Liver (tissue), 9 donors: ENCODE data around the gene LSM3. TPM values are rescaled to one million over a fixed set of nuclear protein-coding genes. Genes with fewer than 3 reads are reported as not detected.

Experiments used
- DNase-seq: peaks from one replicate; pipeline ENCODE4 v3.0.0-alpha.2; 2017; ENCODE audit warnings: low spot score
- H3K27ac ChIP-seq, 2 donors: one replicate each; pipeline ENCODE4 v1.7.0; 2013; ENCODE audit warnings: inconsistent platforms in 2 of 2, low read length in 2 of 2, control low read depth in 1 of 2, low read depth in 1 of 2, mild to moderate bottlenecking in 1 of 2
- H3K27me3 ChIP-seq, 4 donors: one replicate each; pipeline versions ENCODE4 v1.6.1 to v1.7.0; 2013; ENCODE audit warnings: low read length in 3 of 4, inconsistent platforms in 1 of 4, mild to moderate bottlenecking in 1 of 4, moderate library complexity in 1 of 4; ENCODE audit not compliant: control insufficient read depth in 4 of 4, insufficient read depth in 4 of 4
- H3K36me3 ChIP-seq, 4 donors: one replicate each; pipeline versions ENCODE4 v1.6.1 to v1.7.0; 2013; ENCODE audit warnings: low read length in 3 of 4, mild to moderate bottlenecking in 3 of 4, low read depth in 1 of 4, moderate library complexity in 1 of 4; ENCODE audit not compliant: control insufficient read depth in 4 of 4, insufficient read depth in 3 of 4
- H3K4me1 ChIP-seq, 4 donors: one replicate each; pipeline versions ENCODE4 v1.6.1 to v1.7.0; 2013; ENCODE audit warnings: low read length in 3 of 4, mild to moderate bottlenecking in 3 of 4, moderate library complexity in 1 of 4; ENCODE audit not compliant: control insufficient read depth in 4 of 4, insufficient read depth in 4 of 4
- H3K4me3 ChIP-seq, 3 donors: one replicate each; pipeline versions ENCODE4 v1.6.1 to v1.7.0; 2013; ENCODE audit warnings: low read length in 3 of 3, control low read depth in 1 of 3, low read depth in 1 of 3, mild to moderate bottlenecking in 1 of 3
- H3K9ac ChIP-seq, 2 donors: one replicate each; pipeline ENCODE4 v1.7.0; 2013; ENCODE audit warnings: low read length in 2 of 2, mild to moderate bottlenecking in 2 of 2, moderate library complexity in 2 of 2, control low read depth in 1 of 2, low read depth in 1 of 2
- H3K9me3 ChIP-seq, 4 donors: one replicate each; pipeline versions ENCODE4 v1.6.1 to v1.7.0; 2013; ENCODE audit warnings: low read length in 3 of 4; ENCODE audit not compliant: control insufficient read depth in 4 of 4
- ATF3 ChIP-seq: IDR thresholded peaks from 2 replicates; pipeline ENCODE4 v1.6.1; 2016; ENCODE audit warnings: antibody characterized with exemption
- CTCF ChIP-seq: fragments of 150-350 bp; IDR thresholded peaks from 2 replicates; pipeline ENCODE4 v1.5.1; 2017; ENCODE audit warnings: improper control_type of control experiment, low read depth, low read length; ENCODE audit not compliant: missing input control
- EGR1 ChIP-seq, 2 donors: IDR thresholded peaks; 2 replicates each; pipeline ENCODE4 v1.6.1; 2016 to 2018; ENCODE audit warnings: antibody characterized with exemption in 2 of 2, low read depth in 2 of 2
- FOXA2 ChIP-seq: IDR thresholded peaks from 2 replicates; pipeline ENCODE4 v1.6.1; 2016; ENCODE audit warnings: antibody characterized with exemption
- GABPA ChIP-seq, 2 donors: IDR thresholded peaks in 1 of 2; conservative IDR thresholded peaks in 1 of 2; 2 replicates each; pipeline ENCODE4 v1.6.1; 2016; ENCODE audit warnings: antibody characterized with exemption in 2 of 2, mild to moderate bottlenecking in 1 of 2, moderate library complexity in 1 of 2
- HNF4A ChIP-seq, 2 donors: conservative IDR thresholded peaks; 2 replicates each; pipeline ENCODE4 v1.6.1; 2016; ENCODE audit warnings: antibody characterized with exemption in 2 of 2, mild to moderate bottlenecking in 2 of 2
- HNF4G ChIP-seq: IDR thresholded peaks from 2 replicates; pipeline ENCODE4 v1.6.1; 2016; ENCODE audit warnings: antibody characterized with exemption
- JUND ChIP-seq, 2 donors: IDR thresholded peaks; 2 replicates each; pipeline ENCODE4 v1.6.1; 2016; ENCODE audit warnings: antibody characterized with exemption in 2 of 2
- NR2F2 ChIP-seq: IDR thresholded peaks from 2 replicates; pipeline ENCODE4 v1.6.1; 2016; ENCODE audit warnings: antibody characterized with exemption
- RAD21 ChIP-seq, 2 donors: IDR thresholded peaks; 2 replicates each; pipeline ENCODE4 v1.6.1; 2016; ENCODE audit warnings: antibody characterized with exemption in 2 of 2, mild to moderate bottlenecking in 2 of 2
- RXRA ChIP-seq, 2 donors: IDR thresholded peaks; 2 replicates each; pipeline ENCODE4 v1.6.1; 2017 to 2018; ENCODE audit warnings: antibody characterized with exemption in 2 of 2, mild to moderate bottlenecking in 1 of 2
- SP1 ChIP-seq: IDR thresholded peaks from 2 replicates; pipeline ENCODE4 v1.6.1; 2018; ENCODE audit warnings: antibody characterized with exemption, mild to moderate bottlenecking
- TAF1 ChIP-seq: conservative IDR thresholded peaks from 2 replicates; pipeline ENCODE4 v1.6.1; 2016; ENCODE audit warnings: antibody characterized with exemption, mild to moderate bottlenecking
- YY1 ChIP-seq: IDR thresholded peaks from 2 replicates; pipeline ENCODE4 v1.6.1; 2016; ENCODE audit warnings: antibody characterized with exemption, mild to moderate bottlenecking
- ZBTB33 ChIP-seq: IDR thresholded peaks from 2 replicates; pipeline ENCODE4 v1.6.1; 2016; ENCODE audit warnings: antibody characterized with exemption
- WGBS: extraction: QIAGEN DNeasy Blood & Tissue Kit; methylation state at CpG from one replicate; pipeline ENCODE4 v1.1.7; 2013; 5-methylcytosine and 5-hydroxymethylcytosine counted together
- polyA plus RNA-seq, 2 donors: library from polyadenylated mRNA; stranded (reverse) in 1 of 2; unstranded in 1 of 2; fragments of 200-250 nt in 1 of 2; fragments of >200 nt in 1 of 2; fragmentation: Nextera tagmentation in 1 of 2; extraction: Ambion mirVana in 1 of 2; gene quantifications; one replicate each; pipeline versions ENCODE4 v1.2.1 to v1.2.3, GENCODE V29; 2013 to 2015
- total RNA-seq, 2 donors: library from RNA; depleted of rRNA; stranded (reverse); fragments of >200 nt; gene quantifications; one replicate each; pipeline ENCODE4 v1.2.3, GENCODE V29; 2014
- TF ChIP-seq, protein P1 (sequence below): IDR thresholded peaks from 2 replicates; pipeline ENCODE4 v1.6.1; 2016; ENCODE audit warnings: antibody characterized with exemption
- TF ChIP-seq, protein P2 (sequence below): IDR thresholded peaks from 2 replicates; pipeline ENCODE4 v1.6.1; 2016; ENCODE audit warnings: antibody characterized with exemption, mild to moderate bottlenecking
- donor health status: healthy.
- donor health status: healthy.
- donor health status: healthy.
- donor health status: healthy.
- donor health status: healthy.

The LSM3 gene
- total and polyA plus RNA-seq, 4 donors: 3.7 to 17.0 (median 5.0) TPM

- no peak overlapping the region for H3K4me3 ChIP-seq
- H3K27ac ChIP-seq: peak overlapping the region; percentile 79 to 84
- peaks cover 17 to 56% (median 50%) of the 10 kb centered on the region in 4 donors for H3K4me1 ChIP-seq
- no peaks in the 10 kb centered on the region for H3K9me3 ChIP-seq
- 95% methylated on average over 9 of the region's 9 CpGs for WGBS
- peak overlapping the region in 1 of 2 donors; percentile 56 for H3K9ac ChIP-seq
- no peak for DNase-seq
- H3K27me3 ChIP-seq: no peaks in the 10 kb centered on the region
- TF ChIP-seq SP1: no peak
- TF ChIP-seq, protein P1, sequence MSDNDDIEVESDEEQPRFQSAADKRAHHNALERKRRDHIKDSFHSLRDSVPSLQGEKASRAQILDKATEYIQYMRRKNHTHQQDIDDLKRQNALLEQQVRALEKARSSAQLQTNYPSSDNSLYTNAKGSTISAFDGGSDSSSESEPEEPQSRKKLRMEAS: no peak
- no peak for TF ChIP-seq RXRA (IDR thresholded peaks at IDR 0.05)
- no peak for TF ChIP-seq GABPA (IDR thresholded peaks at IDR 0.05 in 1 of 2, conservative IDR thresholded peaks at IDR 0.05 in 1 of 2)
- no peak for TF ChIP-seq HNF4A (conservative IDR thresholded peaks at IDR 0.05)
- TF ChIP-seq CTCF: no peak
- TF ChIP-seq FOXA2: no peak
- TF ChIP-seq RAD21 (IDR thresholded peaks at IDR 0.05): no peak
- TF ChIP-seq ATF3: no peak
- no peak for TF ChIP-seq JUND (IDR thresholded peaks at IDR 0.05)
- no peak for TF ChIP-seq NR2F2
- TF ChIP-seq EGR1 (IDR thresholded peaks at IDR 0.05; ENCODE audit: low read depth in 2 of 2): no peak
- no peak for TF ChIP-seq ZBTB33
- TF ChIP-seq YY1: no peak
- TF ChIP-seq TAF1: no peak
- H3K36me3 ChIP-seq: peaks cover 3 to 23% (median 18%) of the 10 kb centered on the region in 4 donors
Observed at GRCh38 chr3:14145236-14145635, 33.4 kb upstream of the LSM3 start.

- peak overlapping the region in 1 of 2 donors; percentile 79 for H3K27ac ChIP-seq
- no peak overlapping the region for H3K4me3 ChIP-seq
- WGBS: 91% methylated on average over 10 of the region's 10 CpGs
- H3K4me1 ChIP-seq: peaks cover 12 to 51% (median 44%) of the 10 kb centered on the region in 4 donors
- H3K36me3 ChIP-seq: peaks cover 3 to 26% (median 18%) of the 10 kb centered on the region in 4 donors
- no peaks in the 10 kb centered on the region for H3K9me3 ChIP-seq
- TF ChIP-seq JUND (IDR thresholded peaks at IDR 0.05): no peak
- TF ChIP-seq YY1: no peak
- no peak for TF ChIP-seq CTCF
- no peak for TF ChIP-seq TAF1
- TF ChIP-seq RAD21 (IDR thresholded peaks at IDR 0.05): no peak
- no peak for TF ChIP-seq EGR1 (IDR thresholded peaks at IDR 0.05; ENCODE audit: low read depth in 2 of 2)
- no peak for TF ChIP-seq HNF4G
- TF ChIP-seq HNF4A (conservative IDR thresholded peaks at IDR 0.05): no peak
- TF ChIP-seq, protein P2, sequence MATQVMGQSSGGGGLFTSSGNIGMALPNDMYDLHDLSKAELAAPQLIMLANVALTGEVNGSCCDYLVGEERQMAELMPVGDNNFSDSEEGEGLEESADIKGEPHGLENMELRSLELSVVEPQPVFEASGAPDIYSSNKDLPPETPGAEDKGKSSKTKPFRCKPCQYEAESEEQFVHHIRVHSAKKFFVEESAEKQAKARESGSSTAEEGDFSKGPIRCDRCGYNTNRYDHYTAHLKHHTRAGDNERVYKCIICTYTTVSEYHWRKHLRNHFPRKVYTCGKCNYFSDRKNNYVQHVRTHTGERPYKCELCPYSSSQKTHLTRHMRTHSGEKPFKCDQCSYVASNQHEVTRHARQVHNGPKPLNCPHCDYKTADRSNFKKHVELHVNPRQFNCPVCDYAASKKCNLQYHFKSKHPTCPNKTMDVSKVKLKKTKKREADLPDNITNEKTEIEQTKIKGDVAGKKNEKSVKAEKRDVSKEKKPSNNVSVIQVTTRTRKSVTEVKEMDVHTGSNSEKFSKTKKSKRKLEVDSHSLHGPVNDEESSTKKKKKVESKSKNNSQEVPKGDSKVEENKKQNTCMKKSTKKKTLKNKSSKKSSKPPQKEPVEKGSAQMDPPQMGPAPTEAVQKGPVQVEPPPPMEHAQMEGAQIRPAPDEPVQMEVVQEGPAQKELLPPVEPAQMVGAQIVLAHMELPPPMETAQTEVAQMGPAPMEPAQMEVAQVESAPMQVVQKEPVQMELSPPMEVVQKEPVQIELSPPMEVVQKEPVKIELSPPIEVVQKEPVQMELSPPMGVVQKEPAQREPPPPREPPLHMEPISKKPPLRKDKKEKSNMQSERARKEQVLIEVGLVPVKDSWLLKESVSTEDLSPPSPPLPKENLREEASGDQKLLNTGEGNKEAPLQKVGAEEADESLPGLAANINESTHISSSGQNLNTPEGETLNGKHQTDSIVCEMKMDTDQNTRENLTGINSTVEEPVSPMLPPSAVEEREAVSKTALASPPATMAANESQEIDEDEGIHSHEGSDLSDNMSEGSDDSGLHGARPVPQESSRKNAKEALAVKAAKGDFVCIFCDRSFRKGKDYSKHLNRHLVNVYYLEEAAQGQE: no peak
- no peak for TF ChIP-seq ZBTB33
- no peaks in the 10 kb centered on the region for H3K27me3 ChIP-seq
- DNase-seq: peak; percentile 30
- H3K9ac ChIP-seq: no peak overlapping the region
Observed at GRCh38 chr3:14145670-14146380, 32.8 kb upstream of the LSM3 start.
